ENCODE data around the gene HOXA5. TPM values are rescaled to one million over a fixed set of nuclear protein-coding genes. Genes with fewer than 3 reads are reported as not detected.
A peak's percentile ranks its signal among the peaks of the same experiment; 100 is the strongest.

Gene HOXA5
- total and polyA plus RNA-seq, 2 donors (not counting 1 experiment from before 2014, with no cell fraction given), result 18.3 to 35.6 TPM

- H3K36me3 ChIP-seq (ENCODE audit: control insufficient read depth, insufficient read depth, low read length), result no peaks in the 10 kb centered on the region
- H3K27ac ChIP-seq (ENCODE audit: insufficient read depth, low read length), result no peak overlapping the region
- no peak overlapping the region for H3K9ac ChIP-seq (ENCODE audit: insufficient read depth, low read length)
- H3K79me2 ChIP-seq (ENCODE audit: control insufficient read depth, insufficient read depth, low read length), result peaks cover 18% of the 10 kb centered on the region
- peak overlapping the region in 3 of 4 experiments; percentile 34 to 71 (median 45) for H3K4me3 ChIP-seq (replicated peaks in 1 of 4; ENCODE audit: control extremely low read depth in 1 of 4, insufficient read depth in 1 of 4, low read depth in 3 of 4, low read length in 4 of 4)
- TF ChIP-seq EZH2 (IDR thresholded peaks at IDR 0.05; ENCODE audit: low read length, missing control alignments), result no peak
- no peak for TF ChIP-seq CTCF (conservative IDR thresholded peaks at IDR 0.05 in 1 of 2, IDR thresholded peaks at IDR 0.05 in 1 of 2; ENCODE audit: low read depth in 1 of 2, low read length in 2 of 2)
- H3K4me2 ChIP-seq (ENCODE audit: extremely low read depth, insufficient read depth, low read length), result peak overlapping the region; percentile 71
- no peaks in the 10 kb centered on the region for H3K27me3 ChIP-seq (ENCODE audit: control insufficient read depth, insufficient read depth, low read length)
- DNase-seq (ENCODE audit: low read depth in 2 of 2), result peak in 1 of 2 donors; percentile 32
- H3K4me1 ChIP-seq (ENCODE audit: control insufficient read depth, extremely low read depth, insufficient read depth, low read length), result peaks cover 9% of the 10 kb centered on the region
- H3K9me3 ChIP-seq (ENCODE audit: control insufficient read depth, insufficient read depth, low read depth, low read length), result no peaks in the 10 kb centered on the region
- H2AFZ ChIP-seq (ENCODE audit: low read length), result no peak overlapping the region
- H4K20me1 ChIP-seq (ENCODE audit: control insufficient read depth, extremely low read depth, insufficient read depth, low read length), result no peaks in the 10 kb centered on the region
Measured at GRCh38 chr7:27128776-27129728, 14.4 kb downstream of the HOXA5 start.

- no peak overlapping the region for H2AFZ ChIP-seq (ENCODE audit: low read length)
- peaks cover 13% of the 10 kb centered on the region for H3K4me1 ChIP-seq (ENCODE audit: control insufficient read depth, extremely low read depth, insufficient read depth, low read length)
- H4K20me1 ChIP-seq (ENCODE audit: control insufficient read depth, extremely low read depth, insufficient read depth, low read length), result no peaks in the 10 kb centered on the region
- H3K9me3 ChIP-seq (ENCODE audit: control insufficient read depth, insufficient read depth, low read depth, low read length), result no peaks in the 10 kb centered on the region
- no peak overlapping the region for H3K4me2 ChIP-seq (ENCODE audit: extremely low read depth, insufficient read depth, low read length)
- no peak overlapping the region for H3K9ac ChIP-seq (ENCODE audit: insufficient read depth, low read length)
- no peak for TF ChIP-seq EZH2 (IDR thresholded peaks at IDR 0.05; ENCODE audit: low read length, missing control alignments)
- no peak for TF ChIP-seq CTCF (conservative IDR thresholded peaks at IDR 0.05 in 1 of 2, IDR thresholded peaks at IDR 0.05 in 1 of 2; ENCODE audit: low read depth in 1 of 2, low read length in 2 of 2)
- H3K4me3 ChIP-seq (replicated peaks in 1 of 4; ENCODE audit: control extremely low read depth in 1 of 4, insufficient read depth in 1 of 4, low read depth in 3 of 4, low read length in 4 of 4), result no peak overlapping the region
- no peaks in the 10 kb centered on the region for H3K36me3 ChIP-seq (ENCODE audit: control insufficient read depth, insufficient read depth, low read length)
- H3K27ac ChIP-seq (ENCODE audit: insufficient read depth, low read length), result no peak overlapping the region
- H3K79me2 ChIP-seq (ENCODE audit: control insufficient read depth, insufficient read depth, low read length), result peaks cover 16% of the 10 kb centered on the region
- no peaks in the 10 kb centered on the region for H3K27me3 ChIP-seq (ENCODE audit: control insufficient read depth, insufficient read depth, low read length)
- peak; percentile 70 to 86 for DNase-seq (ENCODE audit: low read depth in 2 of 2)
Measured at GRCh38 chr7:27128034-27128433, 15.4 kb downstream of the HOXA5 start.

GRCh38 chr7:27126596-27127327 is 16.7 kb downstream of the HOXA5 start:
- peaks cover 11% of the 10 kb centered on the region for H3K4me1 ChIP-seq (ENCODE audit: control insufficient read depth, extremely low read depth, insufficient read depth, low read length)
- TF ChIP-seq EZH2 (IDR thresholded peaks at IDR 0.05; ENCODE audit: low read length, missing control alignments) (no peak), CTCF (conservative IDR thresholded peaks at IDR 0.05 in 1 of 2, IDR thresholded peaks at IDR 0.05 in 1 of 2; ENCODE audit: low read depth in 1 of 2, low read length in 2 of 2) (no peak)

More at GRCh38 chr7:27126596-27127327, 16.7 kb downstream of the HOXA5 start:
- peaks cover 19% of the 10 kb centered on the region for H3K79me2 ChIP-seq (ENCODE audit: control insufficient read depth, insufficient read depth, low read length)
- DNase-seq (ENCODE audit: low read depth in 2 of 2), result peak in 1 of 2 donors; percentile 64
- H3K4me3 ChIP-seq (replicated peaks in 1 of 4; ENCODE audit: control extremely low read depth in 1 of 4, insufficient read depth in 1 of 4, low read depth in 3 of 4, low read length in 4 of 4), result no peak overlapping the region
- H3K27ac ChIP-seq (ENCODE audit: insufficient read depth, low read length), result no peak overlapping the region
- no peak overlapping the region for H3K4me2 ChIP-seq (ENCODE audit: extremely low read depth, insufficient read depth, low read length)
- H3K9me3 ChIP-seq (ENCODE audit: control insufficient read depth, insufficient read depth, low read depth, low read length), result no peaks in the 10 kb centered on the region
- H3K9ac ChIP-seq (ENCODE audit: insufficient read depth, low read length), result no peak overlapping the region
- no peaks in the 10 kb centered on the region for H4K20me1 ChIP-seq (ENCODE audit: control insufficient read depth, extremely low read depth, insufficient read depth, low read length)
- no peaks in the 10 kb centered on the region for H3K27me3 ChIP-seq (ENCODE audit: control insufficient read depth, insufficient read depth, low read length)
- H3K36me3 ChIP-seq (ENCODE audit: control insufficient read depth, insufficient read depth, low read length), result no peaks in the 10 kb centered on the region
- no peak overlapping the region for H2AFZ ChIP-seq (ENCODE audit: low read length)

All from fibroblast of lung (primary cell).